ENCODE measurements around the gene TMC1. TPM values are rescaled to one million over a fixed set of nuclear protein-coding genes. Genes with fewer than 3 reads are reported as not detected.

TMC1 gene
- total and polyA plus RNA-seq, 2 of the 8 experiments (the other 6 are each of a cell fraction or from before 2014, with no cell fraction given): 0.95 to 0.98 TPM

- TF ChIP-seq JUND (IDR thresholded peaks at IDR 0.05; ENCODE audit: low read length) (no peak), TAF7 (optimal IDR thresholded peaks at IDR 0.05; ENCODE audit: borderline replicate concordance, low read depth, low read length) (no peak), BCL11A (IDR thresholded peaks at IDR 0.05; ENCODE audit: low read depth in 2 of 2, low read length in 2 of 2) (no peak), JUN (IDR thresholded peaks at IDR 0.05; ENCODE audit: low read depth, low read length) (no peak), USF2 (IDR thresholded peaks at IDR 0.05; ENCODE audit: low read length) (no peak), TEAD4 (IDR thresholded peaks at IDR 0.05; ENCODE audit: low read depth, low read length) (no peak), CHD1 (IDR thresholded peaks at IDR 0.05; ENCODE audit: low read depth, low read length) (no peak), RAD21 (IDR thresholded peaks at IDR 0.05 in 1 of 2, conservative IDR thresholded peaks at IDR 0.05 in 1 of 2; ENCODE audit: low read depth in 2 of 2, low read length in 2 of 2) (no peak)
Measured at GRCh38 chr9:72743836-72744235, 222.4 kb downstream of the TMC1 start (continued).

Measured in H1 (cell line).